Thyroid gland (tissue), 4 donors: ENCODE results near the gene ZBTB16. TPM values are rescaled to one million over a fixed set of nuclear protein-coding genes. Genes with fewer than 3 reads are reported as not detected.

Experiments
- DNase-seq, 2 donors: peaks; one replicate each; pipeline ENCODE4 v3.0.0-alpha.2; 2019
- H3K27ac ChIP-seq, 3 donors: fragments of 200-600 bp; sonication (generic); 1 replicate in 2 of 3; 2 replicates in 1 of 3; pipeline ENCODE4 v1.5.1; 2016 to 2019; ENCODE audit warnings: mild to moderate bottlenecking in 1 of 3, moderate library complexity in 1 of 3
- H3K27me3 ChIP-seq: fragments of 200-600 bp; sonication (generic); one replicate; pipeline ENCODE4 v1.5.1; 2019
- H3K36me3 ChIP-seq, 2 donors: fragments of 200-600 bp; sonication (generic); one replicate each; pipeline ENCODE4 v1.5.1; 2016 to 2019
- H3K4me1 ChIP-seq, 2 donors: fragments of 200-600 bp; sonication (generic); one replicate each; pipeline ENCODE4 v1.5.1; 2017 to 2019
- H3K4me3 ChIP-seq, 3 donors: fragments of 200-600 bp; sonication (generic); replicated peaks in 1 of 3; 1 replicate in 2 of 3; 2 replicates in 1 of 3; pipeline ENCODE4 v1.5.1; 2016; ENCODE audit warnings: mild to moderate bottlenecking in 1 of 3
- H3K9me3 ChIP-seq: fragments of 200-600 bp; sonication (generic); one replicate; pipeline ENCODE4 v1.5.1; 2017
- CTCF ChIP-seq, 6 experiments: fragments of 200-600 bp in 3 of 6; fragments of 450-650 bp in 3 of 6; sonication (generic) in 3 of 6; IDR thresholded peaks; one replicate each; pipeline ENCODE4 v1.5.1; 2016 to 2019; ENCODE audit warnings: antibody characterized with exemption in 6 of 6, mild to moderate bottlenecking in 2 of 6, inconsistent platforms in 1 of 6, moderate library complexity in 1 of 6
- POLR2A ChIP-seq, 2 donors: fragments of 450-650 bp; IDR thresholded peaks; one replicate each; pipeline ENCODE4 v1.6.1; 2017; ENCODE audit warnings: antibody characterized with exemption in 2 of 2, mild to moderate bottlenecking in 2 of 2, moderate library complexity in 1 of 2
- WGBS, 2 donors: methylation state at CpG; one replicate each; pipeline ENCODE4 v1.1.5; 2017; 5-methylcytosine and 5-hydroxymethylcytosine counted together
- intact Hi-C: fragments of 100-400 bp; cut with DNase I; formaldehyde crosslinking; loops from one replicate; pipeline ENCODE4 v1.15.1; 2023
- total RNA-seq, 4 donors: library from RNA; depleted of rRNA; stranded (reverse); fragments of >200 nt; gene quantifications; one replicate each; pipeline ENCODE4 v1.2.3, GENCODE V29; 2016

The ZBTB16 gene
- total RNA-seq, 4 donors from 2014 or later = 157 to 385 (median 177) TPM

- no peaks in the 10 kb centered on the region for H3K9me3 ChIP-seq
- TF ChIP-seq POLR2A (IDR thresholded peaks at IDR 0.05) = no peak
- no peak for TF ChIP-seq CTCF (IDR thresholded peaks at IDR 0.05)
- no peak overlapping the region for H3K27ac ChIP-seq
- no peak overlapping the region for H3K4me3 ChIP-seq
- peaks cover 0 to 3% of the 10 kb centered on the region in 2 donors for H3K4me1 ChIP-seq
- WGBS, 2 donors = 85 to 89% methylated on average over 5 of the region's 5 CpGs
- H3K27me3 ChIP-seq = no peaks in the 10 kb centered on the region
- intact Hi-C loops = no loop called here
- no peak for DNase-seq
- H3K36me3 ChIP-seq = no peaks in the 10 kb centered on the region
Measured at GRCh38 chr11:114289779-114290178, 230.3 kb downstream of the ZBTB16 start.

GRCh38 chr11:114290503-114291235, 231.2 kb downstream of the ZBTB16 start:
- no peak for DNase-seq
- peaks cover 0 to 3% of the 10 kb centered on the region in 2 donors for H3K4me1 ChIP-seq
- H3K36me3 ChIP-seq = no peaks in the 10 kb centered on the region
- intact Hi-C loops = no loop called here
- 89 to 94% methylated on average over 2 of the region's 2 CpGs for WGBS, 2 donors
- TF ChIP-seq POLR2A (IDR thresholded peaks at IDR 0.05) (no peak), CTCF (IDR thresholded peaks at IDR 0.05) (no peak)
- H3K27ac ChIP-seq = no peak overlapping the region
- no peaks in the 10 kb centered on the region for H3K27me3 ChIP-seq
- H3K9me3 ChIP-seq = no peaks in the 10 kb centered on the region
- H3K4me3 ChIP-seq = no peak overlapping the region

GRCh38 chr11:114291381-114291780, 231.9 kb downstream of the ZBTB16 start:
- no peak for TF ChIP-seq POLR2A (IDR thresholded peaks at IDR 0.05)
- no peak for TF ChIP-seq CTCF (IDR thresholded peaks at IDR 0.05)
- H3K27ac ChIP-seq = peak overlapping the region in 1 of 3 donors; percentile 50
- H3K4me1 ChIP-seq = peaks cover 0 to 3% of the 10 kb centered on the region in 2 donors
- no peaks in the 10 kb centered on the region for H3K27me3 ChIP-seq
- intact Hi-C loops = no loop called here
- H3K4me3 ChIP-seq = no peak overlapping the region
- WGBS, 2 donors = 77% methylated on average over 5 of the region's 5 CpGs
- no peaks in the 10 kb centered on the region for H3K9me3 ChIP-seq
- H3K36me3 ChIP-seq = no peaks in the 10 kb centered on the region
- no peak for DNase-seq

GRCh38 chr11:114291842-114292680, 232.6 kb downstream of the ZBTB16 start:
- Histone ChIP-seq H3K27ac (peak overlapping the region; percentile 37 to 50 (median 42)), H3K9me3 (no peaks in the 10 kb centered on the region), H3K27me3 (no peaks in the 10 kb centered on the region), H3K4me1 (peaks cover 0 to 3% of the 10 kb centered on the region in 2 donors), H3K4me3 (no peak overlapping the region), H3K36me3 (no peaks in the 10 kb centered on the region)
- 48 to 59% methylated on average over 4 of the region's 4 CpGs for WGBS, 2 donors
- intact Hi-C loops = no loop called here
- TF ChIP-seq POLR2A (IDR thresholded peaks at IDR 0.05) (no peak), CTCF (IDR thresholded peaks at IDR 0.05) (no peak)
- no peak for DNase-seq
